Measurements from ENCODE around the gene TTLL10.

The TTLL10 gene

GRCh38 chr1:1182491-1183220 is 9.0 kb downstream of the TTLL10 start:
- no peak for TF ChIP-seq SPI1 (IDR thresholded peaks at IDR 0.05; ENCODE audit: borderline replicate concordance, low read depth)
- H3K4me3 ChIP-seq (replicated peaks; ENCODE audit: insufficient read depth, low read length) = no peak overlapping the region
- DNase-seq (ENCODE audit: low read depth in 1 of 2, low spot score in 1 of 2) = no peak
- H3K27ac ChIP-seq (replicated peaks) = no peak overlapping the region
- peaks cover 6% of the 10 kb centered on the region for H3K27me3 ChIP-seq (ENCODE audit: insufficient read depth, poor library complexity, severe bottlenecking)

GRCh38 chr1:1183221-1183747 is 9.6 kb downstream of the TTLL10 start:
- Histone ChIP-seq H3K27ac (replicated peaks) (no peak overlapping the region), H3K4me3 (replicated peaks; ENCODE audit: insufficient read depth, low read length) (no peak overlapping the region)

GRCh38 chr1:1183833-1184775 is 10.4 kb downstream of the TTLL10 start:
- Histone ChIP-seq H3K4me3 (replicated peaks; ENCODE audit: insufficient read depth, low read length) (no peak overlapping the region), H3K27ac (replicated peaks) (no peak overlapping the region), H3K27me3 (ENCODE audit: insufficient read depth, poor library complexity, severe bottlenecking) (peaks cover 6% of the 10 kb centered on the region)
- no peak for TF ChIP-seq POLR2AphosphoS5 (IDR thresholded peaks at IDR 0.05; ENCODE audit: low read depth)
- no peak for DNase-seq (ENCODE audit: low read depth in 1 of 2, low spot score in 1 of 2)

More at GRCh38 chr1:1183221-1183747, 9.6 kb downstream of the TTLL10 start:
- no peak for DNase-seq (ENCODE audit: low read depth in 1 of 2, low spot score in 1 of 2)
- TF ChIP-seq REST (IDR thresholded peaks at IDR 0.05; ENCODE audit: insufficient replicate concordance, low read depth) (no peak), CTCF (IDR thresholded peaks at IDR 0.05; ENCODE audit: insufficient read depth, low read length) (no peak), GABPA (IDR thresholded peaks at IDR 0.05; ENCODE audit: low read depth) (no peak), POLR2AphosphoS5 (IDR thresholded peaks at IDR 0.05; ENCODE audit: low read depth) (no peak), SPI1 (IDR thresholded peaks at IDR 0.05; ENCODE audit: borderline replicate concordance, low read depth) (no peak)
- peaks cover 6% of the 10 kb centered on the region for H3K27me3 ChIP-seq (ENCODE audit: insufficient read depth, poor library complexity, severe bottlenecking)

- Histone ChIP-seq H3K27me3 (ENCODE audit: insufficient read depth, poor library complexity, severe bottlenecking) (peaks cover 6% of the 10 kb centered on the region), H3K4me3 (replicated peaks; ENCODE audit: insufficient read depth, low read length) (no peak overlapping the region), H3K27ac (replicated peaks) (no peak overlapping the region)
- no peak for DNase-seq (ENCODE audit: low read depth in 1 of 2, low spot score in 1 of 2)
- TF ChIP-seq CTCF (IDR thresholded peaks at IDR 0.05; ENCODE audit: insufficient read depth, low read length) (no peak), REST (IDR thresholded peaks at IDR 0.05; ENCODE audit: insufficient replicate concordance, low read depth) (no peak), SPI1 (IDR thresholded peaks at IDR 0.05; ENCODE audit: borderline replicate concordance, low read depth) (no peak), POLR2AphosphoS5 (IDR thresholded peaks at IDR 0.05; ENCODE audit: low read depth) (no peak), GABPA (IDR thresholded peaks at IDR 0.05; ENCODE audit: low read depth) (no peak)
Measured at GRCh38 chr1:1185101-1185765, 11.6 kb downstream of the TTLL10 start.

All from HL-60 (cell line).